Ectodermal cell (in vitro differentiated cells): ENCODE measurements around the gene PDZD4.

Source experiments
- H3K27ac ChIP-seq: 2 replicates; pipeline ENCODE4 v1.7.0; 2013; ENCODE audit warnings: mild to moderate bottlenecking, low read depth, low read length; ENCODE audit not compliant: insufficient read depth, poor library complexity, severe bottlenecking
- H3K27me3 ChIP-seq: 2 replicates; pipeline ENCODE4 v1.7.0; 2013; ENCODE audit warnings: mild to moderate bottlenecking, low read length; ENCODE audit not compliant: insufficient read depth, control insufficient read depth, poor library complexity, severe bottlenecking
- H3K36me3 ChIP-seq: one replicate; pipeline ENCODE4 v1.7.0; 2013; ENCODE audit warnings: low read length; ENCODE audit not compliant: control insufficient read depth, insufficient read depth
- H3K4me1 ChIP-seq: one replicate; pipeline ENCODE4 v1.7.0; 2013; ENCODE audit warnings: low read length; ENCODE audit not compliant: control insufficient read depth, insufficient read depth
- H3K4me3 ChIP-seq: 2 replicates; pipeline ENCODE4 v1.7.0; 2013; ENCODE audit warnings: low read depth, low read length, control low read depth; ENCODE audit not compliant: insufficient read depth
- H3K9me3 ChIP-seq: 2 replicates; pipeline ENCODE4 v1.7.0; 2013; ENCODE audit warnings: mild to moderate bottlenecking, low read length, moderate library complexity; ENCODE audit not compliant: control insufficient read depth
- WGBS, 2 experiments: methylation state at CpG; one replicate each; pipeline ENCODE4 v1.1.7; 2013; ENCODE audit warnings: missing lambda C conversion rate in 2 of 2; 5-methylcytosine and 5-hydroxymethylcytosine counted together

Gene PDZD4

DNA sequence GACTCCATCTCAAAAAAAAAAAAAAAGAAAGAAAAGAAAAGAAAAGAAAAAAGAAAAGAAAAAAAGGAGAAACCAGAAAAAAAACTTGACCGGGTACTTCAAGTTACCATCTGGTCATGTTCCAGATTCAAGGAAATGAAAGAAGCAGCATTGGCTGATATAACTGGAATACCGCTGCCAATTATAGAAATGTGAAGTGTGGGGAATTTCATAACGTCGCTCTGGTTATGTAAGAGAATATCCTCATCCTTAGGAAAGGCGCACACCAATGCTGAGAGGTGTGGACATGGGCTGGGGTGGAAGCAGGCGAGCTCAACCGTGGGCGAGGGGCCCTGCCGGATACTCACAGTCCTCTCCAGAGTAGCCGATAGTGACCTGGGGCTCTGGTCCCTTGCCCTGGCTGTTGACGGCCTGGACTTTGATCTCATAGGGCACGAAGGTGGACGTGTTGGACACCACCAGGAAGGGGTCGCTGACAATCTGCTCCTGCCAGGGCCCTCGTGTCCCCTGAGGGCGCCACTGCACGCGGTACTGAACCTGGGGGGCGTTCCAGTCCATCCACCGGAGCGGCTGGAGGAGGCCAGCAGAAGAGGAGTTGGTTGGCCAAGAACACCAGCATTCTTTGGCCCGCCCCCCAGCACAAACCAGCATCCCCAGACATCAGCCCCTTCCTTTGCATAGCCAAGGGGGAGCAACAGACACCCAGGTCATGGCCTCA lies 36.1 kb upstream of the PDZD4 start:
- Histone ChIP-seq H3K27me3 (no peaks in the 10 kb centered on the region), H3K4me3 (no peak overlapping the region), H3K36me3 (no peaks in the 10 kb centered on the region), H3K9me3 (no peaks in the 10 kb centered on the region), H3K27ac (no peak overlapping the region), H3K4me1 (peaks cover 19% of the 10 kb centered on the region)
- 94% methylated on average over 22 of the region's 22 CpGs for WGBS, 2 experiments

DNA sequence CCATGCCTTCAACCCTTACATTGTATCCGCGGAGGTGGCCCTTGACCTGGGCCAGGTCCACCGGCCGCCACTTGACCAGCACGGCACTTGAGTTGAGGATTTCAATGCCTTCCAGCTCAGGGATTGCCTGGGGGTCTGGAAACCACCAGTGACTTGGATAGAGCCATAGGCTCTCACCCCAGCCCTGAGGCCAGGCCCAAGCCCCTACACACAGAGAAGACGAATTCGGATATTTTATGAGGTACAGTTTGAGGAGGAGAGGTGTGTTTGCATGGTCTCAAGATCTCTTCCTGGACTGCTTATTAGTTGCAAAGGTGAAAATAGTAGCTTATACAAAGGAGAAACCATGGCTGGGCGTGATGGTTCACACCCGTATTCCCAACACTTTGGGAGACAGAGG lies 35.3 kb upstream of the PDZD4 start:
- Histone ChIP-seq H3K4me3 (no peak overlapping the region), H3K4me1 (peaks cover 22% of the 10 kb centered on the region), H3K27me3 (no peaks in the 10 kb centered on the region), H3K9me3 (no peaks in the 10 kb centered on the region), H3K36me3 (no peaks in the 10 kb centered on the region), H3K27ac (no peak overlapping the region)
- WGBS, 2 experiments = 94 to 96% methylated on average over 9 of the region's 9 CpGs

DNA sequence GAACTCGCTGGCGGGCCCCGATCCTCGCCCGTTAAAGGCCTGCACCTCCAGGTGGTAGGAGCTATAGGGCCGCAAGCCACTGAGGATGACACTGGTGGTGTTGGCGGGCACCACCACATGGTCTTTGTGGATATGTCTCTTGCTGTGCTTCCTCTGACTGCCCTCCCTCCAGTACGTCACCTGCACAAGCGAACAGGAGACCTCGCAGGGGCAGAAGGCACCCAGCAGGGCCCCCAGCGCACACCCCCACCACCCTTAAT lies 34.9 kb upstream of the PDZD4 start:
- no peaks in the 10 kb centered on the region for H3K27me3 ChIP-seq
- WGBS, 2 experiments = 96% methylated on average over 11 of the region's 11 CpGs
- no peaks in the 10 kb centered on the region for H3K9me3 ChIP-seq
- no peaks in the 10 kb centered on the region for H3K36me3 ChIP-seq
- no peak overlapping the region for H3K4me3 ChIP-seq
- no peak overlapping the region for H3K27ac ChIP-seq
- peaks cover 22% of the 10 kb centered on the region for H3K4me1 ChIP-seq

DNA sequence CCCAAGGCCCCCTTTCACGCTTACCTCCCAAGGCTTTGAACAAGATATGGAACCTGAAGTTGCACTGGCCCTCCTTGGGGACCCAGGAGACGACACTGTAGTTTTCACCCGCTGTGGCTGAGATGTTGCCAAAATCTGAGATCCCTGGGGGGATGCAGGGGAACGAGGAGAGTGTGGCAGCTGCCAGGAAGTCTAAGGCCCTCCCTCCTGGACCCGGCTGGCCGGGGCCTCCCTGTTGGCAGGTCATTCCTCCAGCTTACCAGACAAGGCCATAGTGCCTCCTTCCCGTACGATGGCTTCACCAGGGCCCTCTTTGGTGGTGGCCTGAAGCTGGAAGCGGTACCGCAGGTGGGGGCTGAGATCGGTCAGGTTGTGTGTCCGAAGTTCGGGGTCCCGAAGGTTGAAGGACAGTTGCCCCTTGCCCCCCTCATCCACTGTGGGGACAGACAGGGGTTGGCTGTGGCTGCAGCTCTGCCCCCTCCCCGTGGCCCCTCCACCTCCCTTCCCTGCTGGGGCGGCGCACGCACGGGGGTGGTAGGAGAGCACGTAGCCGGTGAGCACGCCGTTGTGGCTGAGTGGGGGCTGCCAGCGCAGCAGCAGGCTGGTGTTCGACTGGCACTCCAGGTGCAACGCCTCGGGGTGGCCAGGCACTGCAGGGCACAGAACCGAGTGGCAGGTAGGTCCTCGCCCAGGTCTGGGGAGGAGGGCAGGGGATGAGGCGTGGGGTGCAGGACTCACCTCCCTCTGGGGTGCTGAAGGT lies 34.4 kb upstream of the PDZD4 start:
- H3K4me1 ChIP-seq = peaks cover 22% of the 10 kb centered on the region
- no peak overlapping the region for H3K27ac ChIP-seq
- H3K9me3 ChIP-seq = no peaks in the 10 kb centered on the region
- H3K4me3 ChIP-seq = no peak overlapping the region
- WGBS, 2 experiments = 94% methylated on average over 30 of the region's 30 CpGs
- no peaks in the 10 kb centered on the region for H3K36me3 ChIP-seq
- H3K27me3 ChIP-seq = no peaks in the 10 kb centered on the region

DNA sequence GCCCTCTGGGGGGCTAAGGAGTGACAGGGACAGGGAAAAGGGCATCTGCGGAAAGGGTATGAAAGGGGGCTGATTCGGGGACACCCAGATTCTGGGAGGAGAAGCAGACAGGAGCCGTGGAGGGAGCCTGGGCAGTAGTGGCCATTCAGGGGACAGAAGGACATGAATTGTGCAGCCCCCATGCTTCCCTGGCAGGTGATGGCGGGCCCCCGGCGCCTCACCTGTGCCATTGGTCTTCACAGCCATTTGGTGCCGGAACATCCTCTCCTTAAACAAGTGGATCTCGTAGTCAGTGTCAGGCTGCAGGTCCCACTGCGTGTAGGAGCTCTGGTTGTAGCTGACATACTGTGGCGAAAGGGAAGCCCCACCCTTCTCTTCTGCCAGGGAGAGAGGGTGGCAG lies 33.8 kb upstream of the PDZD4 start:
- Histone ChIP-seq H3K36me3 (no peaks in the 10 kb centered on the region), H3K4me3 (no peak overlapping the region), H3K9me3 (no peaks in the 10 kb centered on the region), H3K4me1 (peaks cover 22% of the 10 kb centered on the region), H3K27me3 (no peaks in the 10 kb centered on the region), H3K27ac (no peak overlapping the region)
- 92 to 95% methylated on average over 10 of the region's 10 CpGs for WGBS, 2 experiments

DNA sequence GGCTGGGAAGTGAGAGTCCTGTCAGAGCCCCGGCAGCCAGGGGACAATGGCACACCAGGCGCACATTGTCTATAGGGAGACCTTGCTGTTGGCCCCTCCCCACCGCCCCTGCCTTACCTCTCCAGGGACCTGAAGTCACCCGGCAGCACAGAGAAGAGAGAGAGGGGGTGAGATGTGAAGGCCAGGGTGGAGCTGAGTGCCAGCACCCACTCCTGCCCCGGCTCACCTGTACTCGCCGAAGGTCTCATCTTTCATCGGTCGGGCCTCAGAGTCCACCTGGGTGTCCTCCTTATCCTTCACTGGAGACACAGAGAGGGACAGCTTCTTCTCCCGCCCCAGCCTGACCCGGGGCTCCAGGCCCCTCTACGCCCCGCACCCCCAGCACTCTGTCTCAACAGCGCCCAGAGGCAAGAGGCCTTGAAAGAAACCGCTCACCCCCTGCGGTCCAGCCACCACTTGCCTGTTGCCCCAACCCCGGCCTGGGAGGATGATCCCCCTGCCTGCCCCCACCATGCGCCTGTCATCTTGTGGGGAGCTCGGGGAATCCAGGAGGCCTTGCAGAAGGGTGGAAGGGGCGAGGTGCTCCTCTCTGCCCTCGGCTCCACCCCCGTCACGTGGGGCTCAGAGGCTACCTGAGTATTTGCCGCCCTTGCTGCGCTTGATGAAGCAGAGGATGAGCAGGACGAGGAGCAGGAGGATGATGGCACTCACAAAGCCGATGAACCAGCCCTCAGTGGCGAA lies 33.1 kb upstream of the PDZD4 start:
- WGBS, 2 experiments = 61 to 68% methylated on average over 26 to 28 of the region's 28 CpGs

DNA sequence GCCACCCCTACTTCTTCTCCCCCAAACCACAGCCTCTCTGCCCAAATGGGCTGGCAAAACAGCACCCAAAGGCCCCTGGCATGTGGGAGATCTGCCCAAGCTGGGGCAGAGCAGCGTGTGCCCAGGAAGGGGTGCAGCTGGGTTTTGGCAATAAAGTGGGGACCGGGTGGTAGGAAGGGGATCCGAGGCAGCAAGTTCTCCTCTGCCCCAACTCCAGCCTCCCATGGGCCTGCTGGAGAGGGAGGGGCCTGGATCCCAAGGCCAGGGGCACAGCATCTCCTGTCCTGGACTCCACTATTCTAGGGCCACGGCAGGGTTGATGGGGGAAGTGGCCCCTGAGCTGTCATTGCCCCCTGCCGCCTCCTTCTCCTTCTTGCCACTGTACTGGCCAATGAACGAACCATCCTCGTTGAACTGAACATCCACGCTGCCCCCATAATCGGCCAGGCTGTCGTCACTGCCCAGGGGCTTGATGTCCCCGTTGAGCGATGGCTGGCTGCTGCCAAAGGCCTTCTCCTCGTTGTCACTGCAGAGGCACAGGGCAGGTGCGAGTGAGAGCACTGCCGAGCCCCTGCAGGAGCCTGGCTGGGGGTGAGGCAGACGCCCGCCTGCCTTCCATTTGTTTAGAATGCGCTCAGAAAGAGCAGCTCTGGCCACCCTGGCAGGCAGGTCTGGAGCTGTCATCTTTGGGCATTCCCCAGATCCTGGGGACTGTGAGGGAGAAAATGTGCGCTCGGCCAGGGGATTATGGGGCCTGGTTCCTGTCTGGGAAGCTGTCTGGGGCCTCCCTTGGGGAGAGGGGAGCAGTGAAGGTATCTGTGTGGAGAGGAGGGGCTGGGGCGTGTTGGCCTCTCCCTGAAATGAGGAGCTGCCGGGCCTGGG lies 32.3 kb upstream of the PDZD4 start:
- WGBS, 2 experiments = 55 to 57% methylated on average over 22 of the region's 22 CpGs
- H3K4me3 ChIP-seq = no peak overlapping the region
- H3K36me3 ChIP-seq = no peaks in the 10 kb centered on the region
- H3K27me3 ChIP-seq = no peaks in the 10 kb centered on the region
- H3K9me3 ChIP-seq = no peaks in the 10 kb centered on the region
- H3K4me1 ChIP-seq = peaks cover 22% of the 10 kb centered on the region
- H3K27ac ChIP-seq = no peak overlapping the region

More for the DNA sequence above, 33.1 kb upstream of the PDZD4 start:
- Histone ChIP-seq H3K4me3 (no peak overlapping the region), H3K4me1 (peaks cover 22% of the 10 kb centered on the region), H3K27me3 (no peaks in the 10 kb centered on the region), H3K9me3 (no peaks in the 10 kb centered on the region), H3K36me3 (no peaks in the 10 kb centered on the region), H3K27ac (no peak overlapping the region)

DNA sequence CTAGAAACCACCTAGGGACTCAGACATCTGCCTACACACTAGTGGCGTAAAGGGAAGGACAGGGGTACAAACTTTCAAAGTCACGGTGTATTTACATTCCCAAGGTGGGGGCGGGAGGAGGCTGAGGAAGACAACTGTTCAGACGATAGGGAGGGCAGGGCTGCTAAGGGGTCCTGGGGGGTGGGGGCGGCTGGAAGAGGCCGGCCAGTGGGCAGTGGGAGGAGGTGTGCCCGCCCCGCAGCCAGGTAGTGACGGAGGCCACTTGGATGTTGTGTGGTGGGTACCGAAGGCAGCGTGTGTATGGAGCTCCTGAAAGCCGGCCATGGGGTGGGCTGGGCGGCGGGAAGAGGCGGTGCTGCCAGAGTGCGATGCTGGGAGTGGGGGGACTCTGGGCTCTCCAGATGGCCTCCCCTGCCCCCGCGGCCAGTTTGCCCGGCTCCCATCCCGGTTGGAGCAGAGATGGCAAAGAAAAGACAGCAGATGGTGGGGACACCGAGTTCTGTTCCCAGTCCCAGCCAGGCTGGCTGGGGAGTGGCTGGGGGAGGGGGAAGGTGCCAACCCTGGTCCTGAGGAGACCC lies 31.5 kb upstream of the PDZD4 start:
- no peaks in the 10 kb centered on the region for H3K36me3 ChIP-seq
- H3K4me3 ChIP-seq = no peak overlapping the region
- H3K9me3 ChIP-seq = no peaks in the 10 kb centered on the region
- no peak overlapping the region for H3K27ac ChIP-seq
- 79 to 83% methylated on average over 21 of the region's 21 CpGs for WGBS, 2 experiments
- no peaks in the 10 kb centered on the region for H3K27me3 ChIP-seq
- peaks cover 22% of the 10 kb centered on the region for H3K4me1 ChIP-seq

DNA sequence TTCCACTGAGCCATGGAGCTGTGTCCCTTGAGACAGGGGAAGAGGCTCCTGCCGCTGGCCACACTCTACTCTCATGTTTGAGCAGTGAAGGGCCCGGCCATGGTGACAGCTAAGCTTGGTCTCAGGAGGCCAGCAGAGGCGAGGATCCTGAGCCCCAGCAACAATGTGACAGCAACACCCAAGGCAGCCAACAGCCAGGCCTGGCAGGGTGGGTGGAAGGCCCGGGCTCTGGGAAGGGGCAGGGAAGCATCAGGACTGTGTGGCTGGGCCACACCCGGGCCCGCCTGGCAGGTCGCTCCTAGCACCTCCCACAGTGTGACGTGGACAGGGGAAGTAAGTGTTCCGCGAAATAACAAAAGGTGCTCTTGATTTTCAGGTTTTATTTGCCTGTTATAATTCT lies 30.8 kb upstream of the PDZD4 start:
- H3K4me3 ChIP-seq = no peak overlapping the region
- no peak overlapping the region for H3K27ac ChIP-seq
- H3K4me1 ChIP-seq = peaks cover 22% of the 10 kb centered on the region
- 89 to 93% methylated on average over 7 to 10 of the region's 10 CpGs for WGBS, 2 experiments
- no peaks in the 10 kb centered on the region for H3K9me3 ChIP-seq
- no peaks in the 10 kb centered on the region for H3K36me3 ChIP-seq
- H3K27me3 ChIP-seq = no peaks in the 10 kb centered on the region
